ENCODE measurements around the gene IFT122.

IFT122 gene

DNA sequence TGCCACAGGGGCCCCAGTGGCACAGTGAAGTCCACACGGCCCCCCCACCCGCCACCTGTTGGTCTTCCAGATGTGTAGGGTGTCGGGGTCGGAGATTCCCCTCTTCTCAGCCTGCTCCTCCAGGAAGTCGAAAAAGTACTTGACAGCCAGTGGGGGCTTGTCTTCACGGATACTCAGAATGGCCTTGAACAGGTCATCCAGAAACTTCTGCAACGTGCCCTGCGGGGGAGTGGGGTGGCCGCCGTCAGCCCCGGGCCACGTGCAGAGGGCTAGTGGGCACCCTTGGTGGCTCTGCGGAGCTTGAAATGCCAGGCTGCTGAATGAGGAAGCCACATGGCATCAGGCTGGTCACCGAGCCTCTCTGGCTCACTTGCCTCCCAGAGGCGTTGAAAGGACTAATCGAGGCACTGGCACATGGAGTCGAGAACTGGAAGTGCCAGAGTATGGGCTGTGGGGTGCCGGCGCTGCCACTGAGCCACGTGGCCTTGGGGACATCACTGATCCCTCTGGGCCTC, 119.6 kb downstream of the IFT122 start:
- no peak for DNase-seq

DNA sequence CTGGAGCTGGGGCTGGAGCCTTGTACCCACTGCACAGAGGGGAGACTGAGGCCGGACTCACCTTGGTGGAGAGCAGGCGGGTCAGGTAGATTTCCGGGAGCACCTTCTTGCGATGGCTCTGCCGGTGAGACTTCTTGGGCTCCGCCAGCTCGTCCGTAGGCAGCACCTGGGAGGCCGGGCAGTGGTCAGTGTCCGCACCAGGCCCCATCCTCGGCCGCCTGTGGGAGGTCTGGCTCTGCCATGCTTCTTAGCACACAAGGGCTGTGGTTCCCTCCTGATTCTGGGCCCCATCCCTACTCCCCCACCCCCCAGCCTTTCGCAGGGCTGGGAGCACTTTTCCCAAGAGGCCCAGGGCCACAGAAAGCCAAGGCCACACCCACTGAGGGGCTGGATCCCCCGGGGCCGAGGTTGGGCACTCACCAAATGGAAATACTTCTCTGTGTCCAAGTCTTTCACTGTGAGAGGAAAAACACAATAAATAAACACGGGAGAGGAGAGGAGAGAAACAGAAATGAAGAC, 120.3 kb downstream of the IFT122 start:
- no peak for DNase-seq

DNA sequence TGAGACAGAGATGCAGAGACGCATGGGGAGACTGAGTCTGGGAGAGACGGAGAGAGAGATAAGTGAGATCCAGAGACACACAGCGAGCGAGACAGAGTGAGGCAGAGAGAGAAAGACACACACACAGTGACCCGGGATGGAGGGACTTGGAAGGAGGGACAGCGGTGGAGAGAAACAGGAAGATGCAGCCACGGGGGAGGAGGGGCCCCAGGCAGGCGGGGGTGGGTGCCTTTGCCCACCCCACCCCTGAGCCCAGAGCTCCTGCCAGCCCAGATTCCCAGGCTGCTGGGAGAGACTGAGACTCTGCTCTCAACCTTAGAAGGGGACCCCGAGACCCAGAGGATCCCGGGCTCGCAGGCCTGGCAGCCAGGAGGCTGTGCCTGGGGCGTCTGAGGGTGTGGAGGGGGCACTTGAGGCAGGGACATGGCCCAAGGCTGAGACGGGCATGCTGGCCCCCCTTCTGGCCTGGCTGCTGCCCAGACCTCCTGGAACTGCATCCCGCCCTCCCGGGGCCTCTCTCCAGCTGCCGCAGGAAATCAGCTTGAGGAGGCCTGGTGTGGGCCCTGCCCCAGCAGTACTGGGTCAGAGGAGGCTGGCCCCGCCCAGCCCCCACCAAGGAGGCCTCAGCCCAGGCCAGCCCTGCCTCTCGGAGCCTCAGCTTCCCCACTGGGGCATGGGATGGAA, 121.0 kb downstream of the IFT122 start:
- no peak for DNase-seq

DNA sequence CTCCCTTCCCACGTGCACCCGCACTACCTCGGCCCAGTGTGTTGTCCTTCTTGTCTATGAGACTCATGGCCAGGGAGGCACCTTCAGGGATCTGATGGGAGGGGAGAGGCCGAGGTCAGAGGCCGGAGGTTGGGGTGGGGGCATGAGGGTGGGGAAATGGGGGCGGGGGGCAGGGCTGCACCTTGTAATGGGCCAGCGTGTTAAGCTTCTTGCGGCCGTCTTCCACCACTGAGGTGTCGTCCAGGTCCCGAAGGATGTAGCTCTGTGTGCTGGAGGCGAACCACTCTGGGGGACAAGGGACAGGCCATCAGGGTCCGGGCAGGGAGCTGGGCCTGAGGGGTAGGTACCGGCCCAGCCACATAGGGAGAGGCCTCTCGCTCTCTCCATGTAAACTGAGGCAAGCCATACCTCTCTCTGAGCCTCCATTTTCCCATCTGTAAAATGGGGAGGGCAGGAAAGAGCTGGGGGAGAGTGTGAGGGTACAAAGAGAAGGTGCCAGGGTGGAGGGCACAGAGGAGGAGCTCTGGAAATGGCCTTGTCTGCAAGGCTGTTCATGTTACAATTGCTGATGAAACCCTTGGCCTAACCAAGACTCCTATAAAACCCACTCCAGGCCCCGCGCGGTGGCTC, 121.7 kb downstream of the IFT122 start:
- no peak for DNase-seq

DNA sequence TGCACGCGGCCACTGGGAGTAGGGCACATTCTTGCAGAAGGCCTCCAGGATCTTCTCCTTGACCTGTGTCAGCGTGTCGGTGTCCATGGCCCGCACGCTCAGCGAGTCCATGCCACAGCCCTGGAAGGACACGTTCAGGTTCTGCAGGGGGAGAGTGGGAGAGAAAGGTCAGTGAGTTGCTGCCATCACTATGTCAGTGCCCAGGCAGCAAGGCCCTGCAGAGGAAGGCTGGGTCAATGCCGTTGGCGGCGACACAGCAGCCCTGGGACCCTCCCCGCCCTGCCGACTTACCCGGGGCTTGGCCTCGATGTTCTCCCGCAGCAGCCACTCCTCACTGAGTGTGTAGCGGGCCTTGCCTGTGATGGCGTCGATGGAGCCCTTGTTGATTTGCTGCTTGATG, 122.8 kb downstream of the IFT122 start:
- no peak for DNase-seq

DNA sequence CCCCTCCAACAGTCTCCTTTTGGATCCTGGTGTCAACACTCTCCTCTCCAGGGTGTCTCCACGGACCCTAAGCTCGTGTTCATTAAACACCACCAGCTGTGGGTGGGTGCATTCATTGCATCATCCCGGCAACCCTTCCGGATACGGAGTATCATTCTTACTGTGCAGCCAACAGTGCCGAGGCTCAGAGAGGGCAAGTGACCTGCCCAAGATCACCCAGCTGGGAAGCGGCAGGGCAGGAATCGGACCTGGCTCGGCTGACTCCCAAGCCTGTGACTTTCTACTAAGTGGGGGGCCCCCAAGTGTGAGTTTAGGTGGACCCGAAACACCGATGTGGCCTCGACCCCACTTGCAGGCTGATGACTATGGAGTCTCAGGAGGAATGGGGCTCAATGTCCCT, 123.3 kb downstream of the IFT122 start:
- DNase-seq, result no peak

DNA sequence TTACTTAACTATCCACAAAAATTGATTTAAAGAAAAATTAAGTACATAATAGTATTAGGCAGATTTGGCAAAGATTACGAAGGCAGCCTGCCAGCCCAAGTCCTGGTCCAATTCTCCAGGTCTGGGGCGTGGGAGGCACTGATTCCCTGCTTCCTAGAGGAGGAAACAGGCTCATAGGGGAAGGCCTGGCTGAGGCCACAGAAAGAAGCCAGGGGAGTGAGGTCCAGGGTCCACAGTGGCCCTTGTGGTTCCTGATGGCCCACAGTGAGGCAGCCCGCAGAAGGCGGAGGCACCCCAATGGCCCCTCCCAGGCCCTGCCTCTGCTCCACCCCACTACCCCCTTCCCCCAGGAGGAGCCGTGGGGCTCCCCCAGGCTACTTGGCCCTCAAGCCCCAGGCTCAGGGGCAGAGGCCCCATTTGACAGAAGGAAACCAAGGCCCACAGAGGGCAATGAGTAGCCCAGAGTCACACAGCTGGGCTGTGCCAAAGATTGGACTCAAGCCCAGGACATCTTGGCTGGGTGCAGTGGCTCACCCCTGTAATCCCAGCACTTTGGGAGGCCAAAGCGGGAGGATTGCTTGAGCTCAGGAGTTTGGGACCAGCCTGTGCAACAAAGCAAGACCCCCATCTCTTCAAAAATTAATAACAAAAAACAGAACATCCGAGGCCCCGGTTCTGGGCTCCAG, 124.0 kb downstream of the IFT122 start:
- DNase-seq, result no peak

DNA sequence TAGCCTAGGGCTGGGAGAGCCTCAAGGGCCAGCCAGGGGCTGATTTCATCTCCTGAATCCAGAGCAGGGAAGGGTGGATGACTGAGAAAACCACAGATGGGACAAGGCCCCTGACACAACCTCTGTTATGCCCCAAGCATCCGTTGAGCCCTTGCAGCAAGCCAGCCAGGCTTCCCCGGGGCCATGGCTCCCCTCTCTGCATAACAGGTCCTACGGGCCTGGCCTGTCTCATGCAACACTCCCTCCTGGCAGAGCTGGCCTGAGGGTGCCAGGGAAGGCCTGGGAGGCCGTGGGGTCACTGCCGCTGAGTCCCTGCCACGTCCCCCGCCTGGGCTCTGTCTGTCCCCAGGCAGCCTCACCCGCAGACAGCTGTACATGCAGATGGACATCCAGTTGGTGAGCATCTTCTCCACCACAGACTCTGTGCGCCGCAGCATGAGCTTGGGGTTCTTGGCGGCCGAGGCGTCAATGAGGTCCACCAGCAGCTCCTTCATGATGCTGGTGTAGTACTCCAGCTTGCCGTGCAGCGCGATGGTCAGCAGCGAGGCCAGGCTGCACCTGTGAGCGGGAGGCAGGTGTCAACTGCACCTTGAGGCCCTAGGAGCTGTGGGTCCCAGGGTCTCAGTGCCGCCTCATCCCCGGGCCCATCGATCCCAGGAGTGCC, 125.1 kb downstream of the IFT122 start:
- DNase-seq, result no peak

DNA sequence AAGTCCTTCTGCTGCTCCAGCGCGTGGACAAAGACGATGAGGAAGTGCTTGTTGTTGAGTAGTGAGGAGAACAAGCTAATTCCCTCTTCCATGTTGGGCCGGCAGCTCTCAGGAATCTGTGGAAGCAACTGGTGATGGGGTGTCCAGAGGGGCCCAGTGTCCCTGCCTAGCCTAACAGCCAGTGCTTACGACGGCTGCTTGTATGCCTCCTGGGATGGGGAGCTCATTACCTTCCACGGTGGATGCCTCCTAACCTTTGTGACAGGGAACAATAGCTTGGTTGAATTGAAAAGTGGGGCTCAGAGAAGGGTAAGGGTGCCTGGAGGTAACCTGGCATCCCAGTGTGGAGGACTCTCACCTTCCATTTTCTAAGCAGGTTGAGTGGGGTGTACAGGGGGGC, 125.9 kb downstream of the IFT122 start:
- DNase-seq, result no peak

DNA sequence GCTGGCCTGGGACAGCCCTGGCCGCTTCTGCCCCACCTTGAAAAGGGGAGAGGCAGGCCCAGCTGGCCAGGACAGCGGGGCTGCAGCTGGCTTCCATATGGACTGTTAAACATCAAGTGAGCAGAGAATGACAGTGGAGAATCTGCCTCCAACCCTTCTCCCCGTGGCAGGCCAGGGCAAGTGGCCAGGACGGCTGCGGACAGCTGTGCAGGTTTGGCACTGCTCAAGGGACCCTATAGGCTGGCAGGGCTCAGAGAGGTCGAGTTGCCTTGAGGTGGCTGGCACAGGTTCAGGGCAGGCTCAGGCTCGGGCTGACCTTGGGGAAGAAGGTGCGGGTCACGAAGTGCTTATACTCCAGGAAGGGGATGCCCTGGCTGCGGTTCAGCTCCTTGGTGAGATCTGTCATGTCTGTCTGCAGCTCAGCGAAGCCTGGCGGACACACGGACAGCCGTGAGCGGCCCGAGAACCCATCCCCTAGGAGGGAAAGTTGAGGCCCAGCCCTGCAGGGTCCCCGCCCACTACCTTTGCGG, 127.2 kb downstream of the IFT122 start:
- peak; percentile 54 for DNase-seq

DNA sequence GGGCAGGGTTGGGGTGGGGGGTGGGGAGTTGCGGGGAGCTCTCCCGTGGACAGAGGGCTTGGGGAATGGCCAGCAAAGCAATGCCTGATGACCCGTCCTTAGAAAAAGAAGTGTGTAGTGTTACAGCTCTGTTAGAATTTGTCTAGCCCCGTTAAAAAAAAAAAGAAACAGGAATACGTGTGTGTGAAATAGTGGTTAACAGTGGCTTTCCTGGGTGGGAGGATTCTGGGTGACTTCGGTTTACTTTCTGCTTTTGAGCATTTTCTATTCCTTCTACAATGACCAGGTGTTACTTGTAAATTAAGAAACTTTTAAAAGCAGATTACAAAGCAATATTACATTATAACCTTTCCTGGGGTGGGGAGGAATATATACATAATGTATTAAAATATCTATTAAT, 127.9 kb downstream of the IFT122 start:
- DNase-seq, result no peak

DNA sequence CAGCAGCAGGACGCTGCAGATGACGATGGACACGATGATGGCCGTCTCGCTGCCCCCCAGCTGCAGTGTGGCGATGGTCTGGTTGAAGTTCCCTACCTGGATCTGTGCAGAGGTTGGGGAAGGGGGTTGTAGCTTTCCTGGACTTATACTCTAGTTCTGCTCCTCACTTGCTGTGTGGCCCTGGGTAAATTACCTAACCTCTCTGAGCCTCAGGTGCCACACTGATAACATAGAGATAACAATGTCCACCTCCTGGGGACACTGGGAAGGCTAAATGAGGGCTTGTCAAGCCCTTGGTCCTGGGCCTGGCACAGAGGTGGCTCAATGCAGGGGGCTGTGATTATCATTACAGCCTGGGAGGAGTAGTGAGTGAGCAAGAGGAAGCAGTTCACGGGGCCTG, 129.8 kb downstream of the IFT122 start:
- no peak for DNase-seq
